Suprapubic skin (tissue), 4 donors: Measurements from ENCODE around the gene NR4A1. TPM values are rescaled to one million over a fixed set of nuclear protein-coding genes. Genes with fewer than 3 reads are reported as not detected.

Experiments
- DNase-seq, 2 donors: peaks; one replicate each; pipeline ENCODE4 v3.0.0-alpha.2; 2019; ENCODE audit warnings: low spot score in 2 of 2
- H3K27ac ChIP-seq: fragments of 200-600 bp; sonication (generic); one replicate; pipeline ENCODE4 v1.5.1; 2019
- H3K27me3 ChIP-seq: fragments of 200-600 bp; sonication (generic); one replicate; pipeline ENCODE4 v1.5.1; 2019
- H3K36me3 ChIP-seq: fragments of 200-600 bp; sonication (generic); one replicate; pipeline ENCODE4 v1.5.1; 2019
- H3K4me1 ChIP-seq: fragments of 200-600 bp; sonication (generic); one replicate; pipeline ENCODE4 v1.5.1; 2019
- H3K4me3 ChIP-seq: fragments of 200-600 bp; sonication (generic); one replicate; pipeline ENCODE4 v1.5.1; 2019; ENCODE audit warnings: mild to moderate bottlenecking
- H3K9me3 ChIP-seq: fragments of 200-600 bp; sonication (generic); one replicate; pipeline ENCODE4 v1.5.1; 2019
- CTCF ChIP-seq, 2 donors: fragments of 200-600 bp in 1 of 2; fragments of 450-650 bp in 1 of 2; sonication (generic) in 1 of 2; IDR thresholded peaks; one replicate each; pipeline ENCODE4 v1.5.1; 2016 to 2019; ENCODE audit warnings: antibody characterized with exemption in 2 of 2, mild to moderate bottlenecking in 1 of 2, moderate library complexity in 1 of 2
- EP300 ChIP-seq: sonication (generic); formaldehyde crosslinking; IDR thresholded peaks from one replicate; pipeline ENCODE4 v1.6.1; 2017; ENCODE audit warnings: antibody characterized with exemption
- POLR2A ChIP-seq, 2 donors: fragments of 450-650 bp; IDR thresholded peaks; one replicate each; pipeline ENCODE4 v1.6.1; 2017; ENCODE audit warnings: antibody characterized with exemption in 2 of 2, mild to moderate bottlenecking in 2 of 2, moderate library complexity in 2 of 2
- POLR2AphosphoS5 ChIP-seq, 3 donors: sonication (generic); formaldehyde crosslinking; IDR thresholded peaks; one replicate each; pipeline ENCODE4 v1.6.1; 2017; ENCODE audit warnings: antibody characterized with exemption in 3 of 3
- WGBS: methylation state at CpG from one replicate; pipeline ENCODE4 v1.1.5; 2018; 5-methylcytosine and 5-hydroxymethylcytosine counted together
- total RNA-seq, 4 donors: library from RNA; depleted of rRNA; stranded (reverse); fragments of >200 nt; gene quantifications; one replicate each; pipeline ENCODE4 v1.1.0, GENCODE V29; 2016

Gene NR4A1
- total RNA-seq, 4 donors from 2014 or later: 141 to 775 (median 422) TPM

DNA sequence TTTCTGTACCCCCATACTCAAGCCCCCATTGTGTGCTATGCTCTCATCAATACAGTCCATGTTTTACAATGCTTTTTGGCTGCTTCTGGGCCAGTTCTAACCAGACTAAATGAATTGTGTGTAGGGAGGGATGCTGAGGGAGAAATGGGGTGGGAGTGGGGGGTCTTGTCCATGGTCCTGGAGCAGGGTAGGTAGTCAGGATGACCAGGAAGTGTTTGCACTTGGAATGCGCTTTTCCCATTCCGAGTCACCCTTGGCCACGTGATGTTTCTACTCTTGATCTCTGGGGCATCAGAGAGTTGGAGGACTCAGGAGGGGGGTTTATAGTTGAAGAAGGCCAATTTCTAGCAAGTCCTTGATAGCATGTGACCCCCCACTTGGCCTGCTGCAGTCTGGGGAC, 27.0 kb downstream of the NR4A1 start:
- no peak for DNase-seq
- Histone ChIP-seq H3K27ac (no peak overlapping the region), H3K9me3 (no peaks in the 10 kb centered on the region), H3K36me3 (peaks cover 44% of the 10 kb centered on the region), H3K27me3 (no peaks in the 10 kb centered on the region), H3K4me1 (peaks cover 25% of the 10 kb centered on the region), H3K4me3 (no peak overlapping the region)
- TF ChIP-seq CTCF (IDR thresholded peaks at IDR 0.05): no peak
- TF ChIP-seq POLR2AphosphoS5 (IDR thresholded peaks at IDR 0.05): no peak
- no peak for TF ChIP-seq EP300
- no peak for TF ChIP-seq POLR2A (IDR thresholded peaks at IDR 0.05)
- 94% methylated on average over 3 of the region's 3 CpGs for WGBS

GRCh38 chr12:52079576-52080402, 28.5 kb downstream of the NR4A1 start, which contains the start of gene SMIM41:
Gene SMIM41 (plus strand): TSS chr12:52079704. CDS start chr12:52079780, 76 bp downstream.
- Histone ChIP-seq H3K9me3 (no peaks in the 10 kb centered on the region), H3K27ac (no peak within 1 kb of the TSS), H3K4me1 (peaks cover 22% of the 10 kb centered on the region), H3K36me3 (peaks cover 40% of the 10 kb centered on the region), H3K27me3 (no peaks in the 10 kb centered on the region), H3K4me3 (peak within 1 kb of the TSS; percentile 27)
- TF ChIP-seq POLR2A (IDR thresholded peaks at IDR 0.05): no peak
- 32% methylated on average over 5 of the region's 87 CpGs for WGBS
- DNase-seq: no peak

DNA sequence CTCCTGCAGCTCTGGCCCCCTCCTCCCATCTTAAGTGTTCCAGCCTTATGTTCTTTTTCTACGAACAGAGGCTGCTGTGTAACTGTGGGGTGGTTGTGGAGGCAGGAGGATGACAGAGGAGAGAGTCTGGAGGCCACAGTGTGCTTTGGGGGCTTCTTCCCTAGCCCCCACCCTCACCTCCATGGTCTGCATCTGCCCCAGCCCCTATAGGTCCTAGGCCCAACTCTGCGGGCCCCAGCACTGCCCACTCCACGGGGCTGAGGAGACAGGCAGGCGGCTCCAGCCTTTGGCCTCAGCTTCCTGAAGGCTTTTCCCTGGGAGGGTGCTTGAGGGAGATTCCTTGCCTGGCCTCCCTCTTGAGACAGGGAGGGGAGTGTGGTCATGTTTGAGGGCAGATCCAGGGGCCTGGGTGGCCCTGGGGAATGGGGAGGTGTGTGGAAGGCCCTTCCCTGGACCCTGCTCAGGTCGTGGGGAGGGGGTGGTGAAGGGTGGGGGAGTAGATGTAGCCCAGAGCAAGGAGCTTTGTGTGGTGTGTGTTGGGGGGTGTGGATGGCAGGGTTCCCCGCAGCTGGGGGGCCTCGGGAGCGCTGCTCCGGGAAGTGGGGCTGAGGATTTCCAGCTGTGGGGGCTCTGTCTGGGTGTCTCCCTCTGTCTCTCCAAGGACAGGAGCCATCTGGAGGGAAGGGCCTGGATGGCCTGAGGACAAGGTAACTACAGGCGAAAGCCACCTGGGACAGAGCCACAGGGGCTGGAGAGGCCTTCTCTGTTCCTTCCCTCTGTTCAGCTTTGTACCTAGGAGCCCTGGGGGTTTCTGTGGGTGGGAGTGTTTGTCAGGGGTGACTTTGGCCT, 29.4 kb downstream of the NR4A1 start:
- H3K9me3 ChIP-seq: no peaks in the 10 kb centered on the region
- no peaks in the 10 kb centered on the region for H3K27me3 ChIP-seq
- H3K4me3 ChIP-seq: peak overlapping the region; percentile 27
- no peak overlapping the region for H3K27ac ChIP-seq
- peaks cover 22% of the 10 kb centered on the region for H3K4me1 ChIP-seq
- TF ChIP-seq CTCF (IDR thresholded peaks at IDR 0.05) (no peak), POLR2AphosphoS5 (IDR thresholded peaks at IDR 0.05) (no peak)
- WGBS: 77% methylated on average over 8 of the region's 10 CpGs
- H3K36me3 ChIP-seq: peaks cover 34% of the 10 kb centered on the region
- DNase-seq: no peak

GRCh38 chr12:52081263-52081733, 30.1 kb downstream of the NR4A1 start:
- H3K27ac ChIP-seq: peak overlapping the region; percentile 24
- H3K27me3 ChIP-seq: peaks cover 4% of the 10 kb centered on the region
- H3K4me1 ChIP-seq: peaks cover 22% of the 10 kb centered on the region
- no peaks in the 10 kb centered on the region for H3K9me3 ChIP-seq
- TF ChIP-seq POLR2AphosphoS5 (IDR thresholded peaks at IDR 0.05) (no peak), POLR2A (IDR thresholded peaks at IDR 0.05) (no peak), CTCF (IDR thresholded peaks at IDR 0.05) (no peak), EP300 (no peak)
- DNase-seq: no peak
- H3K4me3 ChIP-seq: no peak overlapping the region
- WGBS: 56% methylated on average over 4 of the region's 9 CpGs
- peaks cover 28% of the 10 kb centered on the region for H3K36me3 ChIP-seq

DNA sequence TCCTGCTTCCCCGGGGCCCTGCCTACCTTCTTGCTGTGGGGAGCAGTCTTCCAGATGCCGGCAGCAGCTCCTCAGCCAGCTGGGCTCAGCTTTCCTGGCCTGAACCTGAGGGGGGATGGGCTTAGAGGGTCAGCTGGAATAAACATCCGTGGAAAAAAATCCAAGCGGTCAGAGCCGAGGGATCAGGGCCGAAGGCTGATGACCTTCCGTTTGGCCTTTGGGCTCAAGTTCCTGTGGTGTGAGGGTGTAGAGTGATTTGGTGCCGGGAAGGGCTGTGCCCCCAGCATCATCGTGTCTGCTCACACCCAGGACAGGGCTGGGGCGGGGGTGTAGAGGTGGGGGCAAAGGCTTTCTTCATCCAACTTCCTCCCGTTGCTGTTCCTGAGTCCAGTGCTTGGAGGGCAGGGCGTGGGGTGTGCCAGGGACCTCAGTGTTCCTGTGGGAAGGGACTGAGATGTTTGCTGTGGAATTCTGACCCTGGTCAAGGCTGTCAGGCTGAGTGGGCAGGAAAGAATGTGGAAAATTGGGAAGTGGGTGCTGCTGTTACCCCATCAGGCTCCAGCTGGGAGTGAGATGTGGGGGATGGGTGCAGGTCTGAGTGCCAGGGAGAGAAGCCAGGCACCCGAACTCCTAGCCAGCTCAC, 30.9 kb downstream of the NR4A1 start:
- Histone ChIP-seq H3K9me3 (no peaks in the 10 kb centered on the region), H3K4me3 (no peak overlapping the region), H3K4me1 (peaks cover 22% of the 10 kb centered on the region), H3K27ac (peak overlapping the region; percentile 24), H3K27me3 (peaks cover 7% of the 10 kb centered on the region), H3K36me3 (peaks cover 19% of the 10 kb centered on the region)
- WGBS: 59% methylated on average over 13 of the region's 13 CpGs
- TF ChIP-seq CTCF (IDR thresholded peaks at IDR 0.05): no peak
- no peak for TF ChIP-seq EP300
- TF ChIP-seq POLR2A (IDR thresholded peaks at IDR 0.05): no peak
- TF ChIP-seq POLR2AphosphoS5 (IDR thresholded peaks at IDR 0.05): no peak
- no peak for DNase-seq
